Loucy (cell line): Measurements from ENCODE around the gene AMBRA1.

ENCODE experiments used
- CTCF ChIP-seq: fragments of 200-600 bp; sonication (generic); conservative IDR thresholded peaks from 2 replicates; pipeline ENCODE4 v1.5.1; 2014; ENCODE audit warnings: mild to moderate bottlenecking, antibody characterized with exemption, low read length
- EZH2phosphoT487 ChIP-seq: fragments of 200-600 bp; IDR thresholded peaks from 2 replicates; pipeline ENCODE4 v1.6.1; 2018; ENCODE audit warnings: antibody characterized with exemption, mild to moderate bottlenecking, moderate library complexity, borderline replicate concordance

- TF ChIP-seq CTCF = no peak
- no peak for TF ChIP-seq EZH2phosphoT487
Observed at GRCh38 chr11:46490666-46491065, 103.2 kb downstream of the AMBRA1 start.
